ENCODE results near the gene POPDC2. TPM values are rescaled to one million over a fixed set of nuclear protein-coding genes. Genes with fewer than 3 reads are reported as not detected.

Gene POPDC2
- total RNA-seq (1 to 10 TPM in 6 of 7 donors, under 1 TPM in 1; 0.83 to 5.0 (median 2.7) TPM), polyA plus RNA-seq (1 to 10 TPM; 3.0 to 4.6 TPM)
- long read RNA-seq, donor 1, partial matches to known transcripts = 1 of 8 reads
- long read RNA-seq, donor 1, other reads (novel, unspliced or antisense) = 5 of 8 reads
- long read RNA-seq, donor 2 = 0 reads
- long read RNA-seq, donor 3, partial matches to known transcripts = 0 of 6 reads
- long read RNA-seq, donor 3, other reads (novel, unspliced or antisense) = 3 of 6 reads

GRCh38 chr3:119660474-119661440 lies at the start of gene POPDC2:
TSS of gene POPDC2 (minus strand) at chr3:119660589. CDS start at chr3:119660423, 166 bp downstream.
- no peak for DNase-seq
- intact Hi-C loops (cut with DNase I) = no loop called here

GRCh38 chr3:119703820-119704531 lies 43.6 kb upstream of the POPDC2 start:
- Histone ChIP-seq H3K27ac (peak overlapping the region in 1 of 2 donors; percentile 75), H3K4me1 (ENCODE audit: insufficient read depth) (peaks cover 2% of the 10 kb centered on the region), H3K9me3 (no peaks in the 10 kb centered on the region), H3K27me3 (no peaks in the 10 kb centered on the region), H3K36me3 (no peaks in the 10 kb centered on the region), H3K4me3 (peak overlapping the region; percentile 55)
- intact Hi-C loops (cut with DNase I) = no loop called here
- TF ChIP-seq EP300 (IDR thresholded peaks at IDR 0.05) = no peak
- TF ChIP-seq CTCF (IDR thresholded peaks at IDR 0.05) = no peak
- TF ChIP-seq POLR2A (IDR thresholded peaks at IDR 0.05) = no peak
- 11 to 28% (median 20%) methylated on average over 8 of the region's 8 CpGs for WGBS, 3 donors
- DNase-seq = no peak

More at GRCh38 chr3:119660474-119661440, at the start of gene POPDC2:
- H3K4me1 ChIP-seq (ENCODE audit: insufficient read depth) = peaks cover 6% of the 10 kb centered on the region
- H3K36me3 ChIP-seq = no peaks in the 10 kb centered on the region
- H3K9me3 ChIP-seq = no peaks in the 10 kb centered on the region
- no peaks in the 10 kb centered on the region for H3K27me3 ChIP-seq
- H3K27ac ChIP-seq = no peak within 1 kb of the TSS
- no peak for TF ChIP-seq CTCF (IDR thresholded peaks at IDR 0.05)
- TF ChIP-seq POLR2A (IDR thresholded peaks at IDR 0.05) = no peak
- TF ChIP-seq EP300 (IDR thresholded peaks at IDR 0.05) = no peak
- peak within 1 kb of the TSS; percentile 7 for H3K4me3 ChIP-seq
- WGBS, 3 donors = 35 to 49% (median 38%) methylated on average over 9 of the region's 9 CpGs

GRCh38 chr3:119702530-119703527 lies 42.4 kb upstream of the POPDC2 start, which contains the start of gene CFAP91:
TSS of gene CFAP91 (plus strand) at chr3:119703022. CDS start at chr3:119703099, 77 bp downstream.
- DNase-seq = peak; percentile 98 to 99 (median 99)
- 0 to 5% (median 2%) methylated on average over 58 to 59 of the region's 59 CpGs for WGBS, 3 donors
- Histone ChIP-seq H3K4me1 (ENCODE audit: insufficient read depth) (peaks cover 2% of the 10 kb centered on the region), H3K4me3 (peak within 1 kb of the TSS; percentile 55), H3K27me3 (no peaks in the 10 kb centered on the region), H3K27ac (peak within 1 kb of the TSS; percentile 50 to 75), H3K9me3 (no peaks in the 10 kb centered on the region), H3K36me3 (no peaks in the 10 kb centered on the region)
- TF ChIP-seq CTCF (IDR thresholded peaks at IDR 0.05) = no peak
- TF ChIP-seq EP300 (IDR thresholded peaks at IDR 0.05) = no peak
- TF ChIP-seq POLR2A (IDR thresholded peaks at IDR 0.05) = peak; percentile 57
- intact Hi-C loops (cut with DNase I) = no loop called here
